ENCODE results near the gene MVB12A.

GRCh38 chr19:17445526-17446165 lies 25.8 kb downstream of the MVB12A start:
- TF ChIP-seq CTCF (IDR thresholded peaks at IDR 0.05 in 2 of 3, conservative IDR thresholded peaks at IDR 0.05 in 1 of 3; ENCODE audit: insufficient read depth in 2 of 3, low read depth in 1 of 3, low read length in 3 of 3), result no peak
- no peak for TF ChIP-seq TBP (optimal IDR thresholded peaks at IDR 0.05; ENCODE audit: low read depth, low read length)
- TF ChIP-seq MLLT1 (IDR thresholded peaks at IDR 0.05), result no peak
- TF ChIP-seq GABPA (tag; conservative IDR thresholded peaks at IDR 0.05; ENCODE audit: low read depth), result no peak
- TF ChIP-seq ZBTB11 (CRISPR knock-in tag; IDR thresholded peaks at IDR 0.05), result no peak
- TF ChIP-seq POLR2A (conservative IDR thresholded peaks at IDR 0.05), result no peak
- no peak for TF ChIP-seq MYC (IDR thresholded peaks at IDR 0.05; ENCODE audit: low read depth, low read length)
- TF ChIP-seq MYC (CRISPR knock-in tag; IDR thresholded peaks at IDR 0.05; ENCODE audit: borderline replicate concordance, low read depth), result no peak
- TF ChIP-seq ZNF274 (IDR thresholded peaks at IDR 0.05; ENCODE audit: borderline replicate concordance, low read depth, low read length), result no peak
- TF ChIP-seq SMAD1 (IDR thresholded peaks at IDR 0.05; ENCODE audit: low read depth, low read length, partially characterized antibody), result no peak
- no peak for TF ChIP-seq TFAP4 (CRISPR knock-in tag; IDR thresholded peaks at IDR 0.05; ENCODE audit: borderline replicate concordance)
- TF ChIP-seq ZNF232 (CRISPR knock-in tag; IDR thresholded peaks at IDR 0.05), result no peak
- TF ChIP-seq JUN (IDR thresholded peaks at IDR 0.05; ENCODE audit: borderline replicate concordance, low read depth, low read length), result no peak
- no peak for TF ChIP-seq JUN (CRISPR knock-in tag; IDR thresholded peaks at IDR 0.05; ENCODE audit: borderline replicate concordance)
- TF ChIP-seq CHD2 (IDR thresholded peaks at IDR 0.05; ENCODE audit: low read depth, low read length), result no peak
- no peak for TF ChIP-seq REST (IDR thresholded peaks at IDR 0.05; ENCODE audit: borderline replicate concordance)
- TF ChIP-seq REST (CRISPR knock-in tag; IDR thresholded peaks at IDR 0.05; ENCODE audit: low read depth), result no peak
